Large intestine (tissue), 3 donors: ENCODE results near the gene USHBP1. TPM values are rescaled to one million over a fixed set of nuclear protein-coding genes. Genes with fewer than 3 reads are reported as not detected.
A peak's percentile ranks its signal among the peaks of the same experiment; 100 is the strongest.

Source experiments
- DNase-seq, 2 donors: peaks; one replicate each; pipeline versions ENCODE4 v3.0.0 to v3.0.0-alpha.2; 2013
- H3K27ac ChIP-seq: one replicate; pipeline ENCODE4 v1.5.1; 2013; ENCODE audit warnings: low read length
- H3K27me3 ChIP-seq: 2 replicates; pipeline ENCODE4 v1.6.1; 2013; ENCODE audit warnings: low read length; ENCODE audit not compliant: control insufficient read depth, insufficient read depth
- H3K36me3 ChIP-seq: 2 replicates; pipeline ENCODE4 v1.6.1; 2013; ENCODE audit warnings: low read length; ENCODE audit not compliant: control insufficient read depth, insufficient read depth
- H3K4me1 ChIP-seq: one replicate; pipeline ENCODE4 v1.6.1; 2013; ENCODE audit warnings: low read length; ENCODE audit not compliant: control insufficient read depth, insufficient read depth
- H3K4me3 ChIP-seq: one replicate; pipeline ENCODE4 v1.5.1; 2013; ENCODE audit warnings: low read length
- H3K9me3 ChIP-seq: one replicate; pipeline ENCODE4 v1.6.1; 2013; ENCODE audit warnings: mild to moderate bottlenecking, low read depth, low read length, moderate library complexity; ENCODE audit not compliant: control insufficient read depth
- WGBS: methylation state at CpG from one replicate; pipeline ENCODE4 v1.1.5; 2013; ENCODE audit warnings: low lambda C conversion rate; ENCODE audit not compliant: insufficient coverage; 5-methylcytosine and 5-hydroxymethylcytosine counted together
- polyA plus RNA-seq: library from polyadenylated mRNA; unstranded; fragments of 120-200 nt; gene quantifications from one replicate; pipeline ENCODE4 v1.2.1, GENCODE V29; 2013

Gene USHBP1
- polyA plus RNA-seq, 1 donor = 3.1 TPM

DNA sequence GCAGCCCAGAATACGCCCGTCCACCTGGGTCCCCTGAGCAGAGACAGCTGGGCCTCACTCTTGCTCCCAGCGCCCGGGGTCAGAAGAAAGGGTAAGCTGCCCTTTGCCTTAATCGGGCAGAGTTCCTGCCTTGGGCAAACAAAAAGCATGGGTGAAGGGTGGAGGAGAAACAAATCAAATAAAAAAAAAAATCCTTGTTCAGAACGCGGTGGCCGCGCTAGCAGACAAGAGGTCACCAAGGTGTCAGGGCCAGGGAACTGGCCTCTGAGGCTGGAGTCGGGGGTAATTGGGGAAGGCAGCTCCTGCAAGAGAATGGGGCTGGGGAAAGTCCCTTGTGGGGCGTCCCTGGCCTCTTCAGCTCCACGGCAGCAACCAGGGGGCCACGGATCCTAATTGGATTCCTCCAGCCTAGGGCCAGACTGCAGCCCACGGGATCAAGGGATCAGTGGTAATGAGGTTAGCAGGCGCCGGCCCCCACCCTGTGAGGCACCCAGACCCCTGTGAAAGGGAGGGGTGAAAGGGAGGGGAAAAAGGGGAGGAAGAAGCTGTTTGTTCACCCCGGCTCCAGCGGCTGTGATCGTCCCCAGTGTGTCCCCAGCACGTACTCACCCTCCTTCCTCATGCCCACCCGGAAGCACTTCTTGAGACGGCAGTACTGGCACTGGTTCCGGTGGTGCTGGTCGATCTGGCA lies 24.3 kb downstream of the USHBP1 start:
- Histone ChIP-seq H3K27ac (peak overlapping the region; percentile 78), H3K4me1 (peaks cover 43% of the 10 kb centered on the region), H3K9me3 (no peaks in the 10 kb centered on the region), H3K4me3 (peak overlapping the region; percentile 11), H3K27me3 (no peaks in the 10 kb centered on the region), H3K36me3 (peaks cover 29% of the 10 kb centered on the region)
- 20% methylated on average over 2 of the region's 24 CpGs for WGBS
- peak in 1 of 2 donors; percentile 63 for DNase-seq

DNA sequence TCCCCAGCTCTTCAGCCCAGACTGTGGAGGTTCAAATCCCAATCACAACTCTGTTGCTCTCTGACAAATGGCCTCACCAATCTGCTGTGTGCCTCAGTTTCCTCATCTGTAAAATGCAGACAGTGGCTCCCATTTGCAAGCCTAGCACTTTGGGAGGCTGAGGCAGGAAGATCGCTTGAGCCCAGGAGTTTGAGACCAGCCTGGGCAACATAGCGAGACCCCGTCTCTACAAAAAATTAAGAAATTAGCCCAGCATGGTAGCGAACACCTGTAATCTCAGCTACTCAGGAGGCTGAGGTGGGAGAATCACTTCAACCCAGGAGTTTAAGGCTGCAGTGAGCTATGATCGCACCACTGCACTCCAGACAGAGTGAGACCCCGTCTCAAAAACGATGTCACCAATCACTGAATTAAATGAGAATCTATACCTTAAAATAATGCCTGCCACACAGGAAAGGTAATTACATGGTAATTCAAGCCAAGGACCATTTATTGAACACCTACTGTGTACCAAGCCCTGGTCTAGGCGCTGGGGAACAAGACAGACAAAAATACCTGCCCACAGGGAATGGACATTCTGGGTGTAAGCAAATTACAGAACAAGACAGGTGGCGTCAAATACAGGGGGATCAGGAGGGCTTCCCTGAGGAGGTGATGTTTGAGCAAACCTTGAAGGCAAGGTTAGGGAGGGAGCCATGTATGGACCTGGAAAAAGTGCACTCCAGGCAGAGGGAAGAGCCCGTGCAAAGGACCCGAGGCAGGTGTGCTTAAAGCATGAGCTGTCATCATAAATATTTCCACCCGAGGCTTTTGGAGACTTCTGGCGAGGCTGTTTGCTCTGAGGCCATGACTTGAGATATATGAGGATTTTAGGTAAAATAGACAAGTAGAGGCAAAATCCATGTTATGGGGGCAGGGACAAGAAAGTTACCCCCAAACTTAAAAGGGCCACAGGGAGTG lies 26.5 kb downstream of the USHBP1 start:
- no CpG with 5 or more reads among the region's 13 CpGs for WGBS
- Histone ChIP-seq H3K27ac (no peak overlapping the region), H3K27me3 (no peaks in the 10 kb centered on the region), H3K36me3 (peaks cover 45% of the 10 kb centered on the region), H3K9me3 (no peaks in the 10 kb centered on the region), H3K4me3 (no peak overlapping the region), H3K4me1 (peaks cover 48% of the 10 kb centered on the region)
- DNase-seq = no peak

DNA sequence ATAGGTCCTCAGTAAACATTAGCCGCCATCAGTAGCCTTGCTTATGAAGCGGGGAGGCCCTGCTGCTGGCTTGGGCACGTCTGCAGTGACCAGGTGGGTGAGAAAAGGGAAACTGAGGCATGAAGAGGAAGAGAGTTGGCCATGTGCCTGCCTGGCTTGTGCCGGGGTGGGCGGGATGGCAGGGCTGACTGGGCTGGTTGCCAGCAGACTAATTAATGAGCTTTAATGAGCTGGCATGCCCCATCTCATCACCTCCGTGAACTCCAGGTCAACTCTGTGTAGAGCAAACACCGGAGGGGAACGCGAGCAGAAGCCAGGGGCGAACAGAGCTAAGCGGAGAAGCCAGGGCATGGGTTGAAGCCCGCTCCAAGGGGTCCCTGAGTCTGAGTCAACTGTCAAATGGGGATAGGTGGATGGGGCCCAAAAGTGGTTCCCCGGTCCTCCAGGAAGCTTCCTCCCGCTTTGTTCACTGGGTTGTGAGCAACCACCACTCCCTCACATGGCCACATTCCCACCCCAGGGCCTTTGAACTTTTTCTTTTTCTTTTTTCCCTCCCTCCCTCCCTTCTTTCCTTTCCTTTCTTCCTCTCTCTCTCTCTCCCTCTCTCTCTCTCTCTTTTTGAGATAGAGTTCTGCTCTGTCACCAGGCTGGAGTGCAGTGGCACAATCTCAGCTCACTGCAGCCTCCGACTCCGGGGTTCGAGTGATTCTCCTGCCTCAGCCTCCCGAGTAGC lies 27.6 kb downstream of the USHBP1 start:
- Histone ChIP-seq H3K4me3 (no peak overlapping the region), H3K27ac (no peak overlapping the region), H3K27me3 (no peaks in the 10 kb centered on the region), H3K9me3 (no peaks in the 10 kb centered on the region), H3K4me1 (peaks cover 40% of the 10 kb centered on the region), H3K36me3 (peaks cover 55% of the 10 kb centered on the region)
- 88% methylated on average over 3 of the region's 18 CpGs for whole genome bisulfite sequencing
- peak in 1 of 2 donors; percentile 11 for DNase-seq

DNA sequence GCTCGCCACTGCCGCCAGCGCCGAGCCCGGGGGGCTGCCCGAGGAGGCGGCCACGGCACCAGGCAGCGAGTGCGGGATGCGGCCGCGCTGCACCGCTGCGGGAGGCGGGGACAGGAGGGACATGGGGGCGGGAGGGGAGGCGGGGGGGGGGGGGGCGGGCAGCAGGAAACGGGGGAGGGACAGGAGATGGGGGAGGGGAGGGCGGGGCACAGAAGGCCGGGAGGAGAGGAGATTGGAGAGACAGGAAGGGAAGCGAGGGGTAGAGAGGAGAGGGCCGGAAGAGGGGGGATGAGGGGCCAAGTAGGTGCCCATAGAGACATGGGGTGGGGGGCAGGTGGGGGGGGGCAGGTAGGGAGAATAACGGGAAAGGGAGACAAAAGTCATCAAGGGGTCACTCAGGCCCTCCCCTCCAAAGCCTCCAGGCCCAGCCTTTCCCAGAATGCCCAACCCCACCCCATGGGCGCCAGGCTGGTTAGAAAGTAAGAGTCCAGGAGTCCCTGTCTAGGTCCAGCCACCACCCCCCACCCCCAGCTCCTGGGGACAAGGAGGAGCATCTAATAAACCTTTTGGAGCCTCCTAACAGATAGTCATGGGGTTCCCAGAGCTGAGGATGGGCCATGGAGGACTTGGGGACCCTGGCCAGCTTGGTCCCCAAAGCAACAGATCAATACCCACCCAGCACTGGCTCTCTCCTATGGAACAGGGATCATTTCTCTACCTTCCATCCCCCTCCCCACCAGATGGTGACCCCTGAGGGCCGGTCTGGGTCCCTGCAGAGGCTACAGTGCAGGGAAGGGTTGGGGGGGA lies 28.4 kb downstream of the USHBP1 start:
- H3K9me3 ChIP-seq = no peaks in the 10 kb centered on the region
- no peak overlapping the region for H3K4me3 ChIP-seq
- WGBS = no CpG with 5 or more reads among the region's 27 CpGs
- peaks cover 35% of the 10 kb centered on the region for H3K4me1 ChIP-seq
- H3K27ac ChIP-seq = no peak overlapping the region
- DNase-seq = peak in 1 of 2 donors; percentile 37
- H3K36me3 ChIP-seq = peaks cover 62% of the 10 kb centered on the region
- no peaks in the 10 kb centered on the region for H3K27me3 ChIP-seq

DNA sequence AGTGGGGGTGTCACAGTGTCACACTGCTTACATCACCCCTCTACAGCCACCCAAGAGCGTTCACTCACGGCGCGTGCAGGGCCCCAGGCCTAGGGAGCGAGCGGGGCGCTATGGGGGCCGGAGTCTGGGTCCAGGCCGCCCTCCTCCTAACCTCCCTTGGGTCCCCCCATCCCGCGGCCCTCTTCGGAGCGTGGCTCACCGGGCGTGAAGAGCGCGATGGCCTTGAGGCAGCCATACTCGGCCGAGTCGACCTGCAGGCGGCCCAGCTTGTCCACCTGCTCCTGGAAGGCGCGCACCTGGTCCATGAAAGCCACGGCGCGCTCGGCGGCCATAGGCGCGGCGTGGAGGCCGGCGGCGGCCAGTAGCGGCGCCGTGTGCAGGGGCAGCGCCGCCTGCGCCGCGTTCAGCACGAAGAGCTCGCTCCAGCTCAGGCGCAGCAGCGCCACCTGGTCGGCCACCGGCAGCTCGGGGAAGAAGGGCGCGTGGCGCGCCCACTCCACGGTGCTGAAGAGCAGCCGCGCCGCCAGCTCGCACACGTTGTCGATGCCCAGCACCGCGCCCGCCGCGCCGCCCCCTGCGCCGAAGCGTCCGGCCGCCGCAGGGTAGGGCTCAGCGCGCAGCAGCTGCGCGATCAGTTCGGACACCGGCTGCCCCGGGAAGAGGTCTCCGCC lies 29.1 kb downstream of the USHBP1 start:
- Histone ChIP-seq H3K36me3 (peaks cover 62% of the 10 kb centered on the region), H3K27ac (peak overlapping the region; percentile 61), H3K4me3 (peak overlapping the region; percentile 33), H3K4me1 (peaks cover 28% of the 10 kb centered on the region), H3K27me3 (no peaks in the 10 kb centered on the region), H3K9me3 (no peaks in the 10 kb centered on the region)
- DNase-seq = peak in 1 of 2 donors; percentile 81
- no CpG with 5 or more reads among the region's 80 CpGs for WGBS

DNA sequence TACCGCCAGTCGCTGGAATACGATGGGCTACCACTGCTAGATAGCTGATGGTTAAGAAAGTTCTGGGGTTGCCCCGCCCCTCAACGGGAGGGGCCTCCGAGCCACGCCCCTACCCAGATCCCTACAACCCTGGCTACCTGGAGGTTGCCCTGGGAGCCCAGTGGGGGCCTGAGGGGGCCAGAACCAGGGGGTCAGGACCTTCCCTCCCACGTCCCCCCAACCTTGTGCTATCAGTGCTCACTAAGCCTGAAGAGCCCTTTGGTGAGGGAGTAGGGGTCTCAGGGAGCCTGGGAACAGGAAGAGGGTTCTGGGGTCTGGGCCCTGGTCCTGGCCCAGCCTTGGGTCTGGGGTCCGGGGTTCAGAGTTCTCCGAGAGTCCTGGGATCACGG lies 29.6 kb downstream of the USHBP1 start:
- DNase-seq = peak in 1 of 2 donors; percentile 57
- H3K27ac ChIP-seq = peak overlapping the region; percentile 61
- WGBS = 46% methylated on average over 3 of the region's 11 CpGs
- H3K4me3 ChIP-seq = peak overlapping the region; percentile 33
- H3K4me1 ChIP-seq = peaks cover 23% of the 10 kb centered on the region
- peaks cover 66% of the 10 kb centered on the region for H3K36me3 ChIP-seq
- H3K9me3 ChIP-seq = no peaks in the 10 kb centered on the region
- no peaks in the 10 kb centered on the region for H3K27me3 ChIP-seq

DNA sequence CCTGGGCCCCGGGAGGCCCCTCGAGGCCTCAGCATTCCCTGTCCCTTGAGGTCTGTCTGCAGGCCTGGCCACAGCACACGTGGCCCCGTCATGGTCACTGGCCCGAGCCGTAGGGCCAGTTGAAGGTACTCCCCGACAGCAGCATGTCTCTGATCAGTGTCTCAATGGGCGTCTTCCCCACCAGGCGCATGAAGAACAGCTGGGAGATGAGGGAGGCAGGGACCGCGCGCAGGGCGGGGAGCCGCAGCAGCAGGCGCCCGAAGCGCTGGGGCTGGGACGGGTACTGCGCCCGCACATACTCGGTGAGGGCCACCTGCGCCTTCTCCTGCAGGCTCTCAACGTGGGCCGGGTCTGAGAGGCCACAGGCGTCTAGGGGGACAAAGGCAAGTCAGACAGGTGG lies 32.3 kb downstream of the USHBP1 start:
- DNase-seq = no peak
- H3K4me1 ChIP-seq = peaks cover 20% of the 10 kb centered on the region
- H3K4me3 ChIP-seq = no peak overlapping the region
- WGBS = no CpG with 5 or more reads among the region's 25 CpGs
- H3K9me3 ChIP-seq = no peaks in the 10 kb centered on the region
- H3K27me3 ChIP-seq = no peaks in the 10 kb centered on the region
- peaks cover 63% of the 10 kb centered on the region for H3K36me3 ChIP-seq
- no peak overlapping the region for H3K27ac ChIP-seq

DNA sequence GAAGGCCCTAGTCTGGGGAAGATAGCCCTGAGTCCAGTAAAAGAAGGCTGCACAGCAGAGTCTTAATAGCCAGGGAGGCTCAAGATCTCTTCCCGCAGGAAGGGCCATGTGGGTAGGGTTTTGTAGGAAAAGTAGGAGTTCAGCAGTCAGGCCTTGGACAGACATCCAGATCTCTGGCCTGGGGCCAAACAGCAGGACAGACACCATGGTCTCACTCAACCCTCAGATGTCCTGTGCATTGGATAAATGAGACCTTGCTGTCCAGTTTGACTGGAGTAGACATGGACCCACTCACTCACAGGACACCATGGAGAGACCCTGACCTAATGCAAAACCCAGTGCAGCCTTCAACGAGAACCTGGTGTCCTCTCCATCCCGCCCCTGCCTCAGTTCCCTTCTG lies 34.7 kb downstream of the USHBP1 start:
- H3K36me3 ChIP-seq = peaks cover 55% of the 10 kb centered on the region
- no CpG with 5 or more reads among the region's 3 CpGs for WGBS
- no peaks in the 10 kb centered on the region for H3K27me3 ChIP-seq
- H3K27ac ChIP-seq = no peak overlapping the region
- H3K9me3 ChIP-seq = no peaks in the 10 kb centered on the region
- H3K4me1 ChIP-seq = peaks cover 10% of the 10 kb centered on the region
- no peak for DNase-seq
- no peak overlapping the region for H3K4me3 ChIP-seq

DNA sequence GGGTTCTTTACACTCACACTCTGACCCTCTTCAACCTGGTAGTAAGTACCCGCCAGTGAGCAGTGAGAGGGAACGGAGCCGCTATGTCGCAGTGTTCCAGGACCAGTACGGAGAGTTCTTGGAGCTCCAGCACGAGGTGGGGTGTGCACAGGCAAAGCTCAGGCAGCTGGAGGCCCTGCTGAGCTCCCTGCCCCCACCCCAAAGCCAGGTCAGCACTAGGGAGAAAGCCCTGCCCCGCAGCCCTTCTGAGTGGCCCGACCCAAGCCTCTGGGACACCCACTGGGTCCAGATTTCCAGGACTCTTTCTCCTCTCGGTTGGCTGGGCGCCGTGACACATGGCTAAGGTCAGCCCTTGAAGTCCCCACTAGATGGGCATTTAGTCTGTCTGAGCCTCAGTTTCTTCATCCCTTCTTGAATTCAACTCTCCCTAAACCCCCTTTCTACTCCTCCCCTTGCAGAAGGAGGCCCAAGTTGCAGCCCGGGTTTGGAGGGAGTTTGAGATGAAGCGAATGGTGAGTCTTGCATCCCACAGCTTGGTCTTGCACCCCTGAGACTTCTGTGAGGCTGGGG lies 36.7 kb downstream of the USHBP1 start:
- Histone ChIP-seq H3K36me3 (peaks cover 40% of the 10 kb centered on the region), H3K4me1 (peaks cover 6% of the 10 kb centered on the region), H3K27ac (no peak overlapping the region), H3K9me3 (no peaks in the 10 kb centered on the region), H3K4me3 (no peak overlapping the region), H3K27me3 (no peaks in the 10 kb centered on the region)
- no peak for DNase-seq
- no CpG with 5 or more reads among the region's 13 CpGs for WGBS
